GM21423 (cell line): ENCODE measurements around the gene SIX2.

Source experiments
- ATAC-seq: cut with Tn5 transposase; IDR thresholded peaks from one replicate; pipeline ENCODE4 v1.9.1; 2021; ENCODE audit warnings: mild to moderate bottlenecking, moderate library complexity; ENCODE audit not compliant: unreplicated experiment

SIX2 gene

DNA sequence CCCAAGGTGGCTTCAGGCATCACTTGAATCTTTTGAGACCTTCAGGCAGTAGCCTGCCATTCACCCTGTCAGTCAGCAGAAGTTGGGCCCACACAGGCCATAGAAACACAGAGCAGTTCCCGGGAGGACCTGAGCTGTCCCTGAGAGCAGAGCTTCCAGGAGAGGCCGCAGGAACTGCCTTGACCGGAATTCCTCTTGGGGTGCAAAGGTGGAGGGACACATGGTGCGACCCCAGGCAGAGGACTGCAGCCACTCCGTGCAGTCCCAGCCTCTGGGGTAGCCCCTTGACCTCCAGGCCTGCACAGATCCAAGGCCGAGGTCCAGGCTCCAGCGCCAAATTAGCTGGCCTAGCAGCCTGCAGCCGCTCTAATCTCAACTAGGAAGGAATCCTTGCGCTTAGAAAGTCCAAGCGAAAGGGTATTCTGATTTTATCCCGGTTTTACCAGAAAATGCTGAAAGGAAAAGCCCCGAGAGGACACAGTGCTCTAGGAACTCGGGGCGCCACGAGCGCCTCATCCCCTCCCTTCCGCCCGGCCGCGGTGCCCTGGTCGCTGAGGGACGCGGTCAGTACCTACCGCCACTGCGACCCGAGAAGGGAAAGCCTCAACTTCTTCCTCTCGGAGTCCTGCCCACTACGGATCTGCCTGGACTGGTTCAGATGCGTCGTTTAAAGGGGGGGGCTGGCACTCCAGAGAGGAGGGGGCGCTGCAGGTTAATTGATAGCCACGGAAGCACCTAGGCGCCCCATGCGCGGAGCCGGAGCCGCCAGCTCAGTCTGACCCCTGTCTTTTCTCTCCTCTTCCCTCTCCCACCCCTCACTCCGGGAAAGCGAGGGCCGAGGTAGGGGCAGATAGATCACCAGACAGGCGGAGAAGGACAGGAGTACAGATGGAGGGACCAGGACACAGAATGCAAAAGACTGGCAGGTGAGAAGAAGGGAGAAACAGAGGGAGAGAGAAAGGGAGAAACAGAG is 5.4 kb downstream of the SIX2 start:
- ATAC-seq = no peak

DNA sequence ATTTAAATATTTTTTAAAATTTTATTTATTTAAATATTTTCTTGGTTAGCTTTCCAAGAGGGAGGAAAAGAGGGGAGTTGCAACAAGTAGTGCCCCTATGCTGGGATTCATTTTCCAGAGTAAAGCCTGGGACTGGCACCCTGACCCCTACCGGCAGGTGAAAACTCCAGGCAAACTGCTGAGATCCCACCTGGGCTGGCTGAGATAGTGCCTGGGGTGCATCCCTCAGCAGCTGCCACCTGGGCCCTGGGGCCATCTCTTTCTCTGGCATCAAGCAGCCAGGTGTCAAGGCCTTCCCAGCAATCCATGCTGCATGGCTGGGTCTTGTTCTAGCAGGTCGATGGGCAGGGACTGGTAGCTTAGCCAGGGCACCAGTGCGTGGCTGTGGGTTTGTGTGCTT is 6.6 kb downstream of the SIX2 start:
- ATAC-seq = no peak

DNA sequence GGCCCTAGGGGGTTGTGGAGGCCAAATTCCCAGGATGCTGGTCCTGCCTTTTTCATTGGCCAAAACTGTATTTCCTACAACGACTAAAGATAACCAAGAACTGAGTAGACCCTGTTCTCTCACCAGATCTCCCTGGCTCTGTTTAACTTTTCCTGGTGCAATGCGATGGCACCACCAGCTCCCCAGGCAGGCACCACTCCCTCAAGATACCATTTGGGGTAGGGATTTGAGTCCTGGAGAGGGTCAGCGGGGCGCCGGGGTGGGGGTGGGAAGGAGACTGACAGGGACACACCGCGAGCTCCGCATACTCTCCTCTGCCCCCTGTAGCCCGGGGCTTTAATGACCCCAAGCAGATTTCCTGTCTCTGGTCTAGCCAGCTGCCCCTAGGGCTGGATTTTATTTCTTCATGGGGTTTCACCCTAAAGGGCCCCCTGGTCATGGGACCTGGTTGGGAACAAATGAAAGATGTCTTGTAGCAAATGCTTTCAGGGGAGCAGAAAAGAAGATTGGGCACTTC is 7.3 kb downstream of the SIX2 start:
- no peak for ATAC-seq

DNA sequence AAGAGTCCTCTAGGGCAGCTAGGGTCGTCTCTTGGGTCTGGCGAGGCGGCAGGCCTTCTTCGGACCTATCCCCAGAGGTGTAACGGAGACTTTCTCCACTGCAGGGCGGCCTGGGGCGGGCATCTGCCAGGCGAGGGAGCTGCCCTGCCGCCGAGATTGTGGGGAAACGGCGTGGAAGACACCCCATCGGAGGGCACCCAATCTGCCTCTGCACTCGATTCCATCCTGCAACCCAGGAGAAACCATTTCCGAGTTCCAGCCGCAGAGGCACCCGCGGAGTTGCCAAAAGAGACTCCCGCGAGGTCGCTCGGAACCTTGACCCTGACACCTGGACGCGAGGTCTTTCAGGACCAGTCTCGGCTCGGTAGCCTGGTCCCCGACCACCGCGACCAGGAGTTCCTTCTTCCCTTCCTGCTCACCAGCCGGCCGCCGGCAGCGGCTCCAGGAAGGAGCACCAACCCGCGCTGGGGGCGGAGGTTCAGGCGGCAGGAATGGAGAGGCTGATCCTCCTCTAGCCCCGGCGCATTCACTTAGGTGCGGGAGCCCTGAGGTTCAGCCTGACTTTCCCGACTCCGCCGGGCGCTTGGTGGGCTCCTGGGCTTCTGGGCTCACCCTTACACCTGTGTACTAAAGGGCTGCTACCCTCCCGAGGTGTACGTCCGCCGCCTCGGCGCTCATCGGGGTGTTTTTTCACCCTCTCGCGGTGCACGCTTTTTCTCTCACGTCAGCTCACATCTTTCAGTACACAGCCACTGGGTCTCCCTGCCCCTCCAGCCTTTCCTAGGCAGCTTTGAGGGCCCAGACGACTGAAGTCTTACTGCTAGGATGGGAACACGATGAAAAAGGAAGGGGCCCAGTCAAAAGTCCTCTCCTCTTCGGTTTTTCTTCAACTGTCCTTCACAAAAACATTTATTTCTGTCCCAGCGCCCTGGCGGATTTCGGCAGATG is 8.1 kb downstream of the SIX2 start:
- ATAC-seq = no peak

DNA sequence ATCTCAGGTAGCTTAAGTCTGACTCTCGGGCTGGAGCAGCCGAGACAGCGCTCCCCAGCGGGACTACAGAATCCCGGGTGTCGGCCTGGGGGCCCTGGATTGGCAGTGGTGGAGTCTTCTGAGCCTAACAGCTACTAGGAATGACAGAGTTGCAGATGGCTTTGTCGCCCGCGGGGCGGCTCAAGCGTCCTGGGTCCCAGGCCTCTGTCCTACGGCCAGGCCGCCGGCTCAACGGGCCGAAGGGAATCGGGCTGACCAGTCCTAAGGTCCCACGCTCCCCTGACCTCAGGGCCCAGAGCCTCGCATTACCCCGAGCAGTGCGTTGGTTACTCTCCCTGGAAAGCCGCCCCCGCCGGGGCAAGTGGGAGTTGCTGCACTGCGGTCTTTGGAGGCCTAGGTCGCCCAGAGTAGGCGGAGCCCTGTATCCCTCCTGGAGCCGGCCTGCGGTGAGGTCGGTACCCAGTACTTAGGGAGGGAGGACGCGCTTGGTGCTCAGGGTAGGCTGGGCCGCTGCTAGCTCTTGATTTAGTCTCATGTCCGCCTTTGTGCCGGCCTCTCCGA is 8.8 kb downstream of the SIX2 start:
- no peak for ATAC-seq

DNA sequence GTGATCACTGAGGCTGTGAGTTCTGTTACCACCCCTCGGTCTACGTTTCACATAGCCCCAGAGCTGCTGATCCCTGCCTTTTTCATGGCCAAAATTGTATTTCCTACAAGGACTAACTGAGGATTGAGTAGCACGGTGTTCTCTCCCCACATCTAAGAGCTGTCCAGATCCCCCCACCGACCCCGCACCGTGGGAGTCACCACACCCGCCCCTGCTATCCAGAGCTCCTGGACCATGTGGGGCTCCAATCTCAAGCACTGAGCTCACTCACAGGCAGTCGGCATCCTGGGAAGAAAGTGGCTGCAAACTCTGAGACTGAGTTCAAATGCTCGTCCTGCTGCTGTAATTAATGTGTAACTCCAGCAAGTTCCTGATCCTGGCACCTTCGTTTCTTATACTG is 9.7 kb downstream of the SIX2 start:
- no peak for ATAC-seq

DNA sequence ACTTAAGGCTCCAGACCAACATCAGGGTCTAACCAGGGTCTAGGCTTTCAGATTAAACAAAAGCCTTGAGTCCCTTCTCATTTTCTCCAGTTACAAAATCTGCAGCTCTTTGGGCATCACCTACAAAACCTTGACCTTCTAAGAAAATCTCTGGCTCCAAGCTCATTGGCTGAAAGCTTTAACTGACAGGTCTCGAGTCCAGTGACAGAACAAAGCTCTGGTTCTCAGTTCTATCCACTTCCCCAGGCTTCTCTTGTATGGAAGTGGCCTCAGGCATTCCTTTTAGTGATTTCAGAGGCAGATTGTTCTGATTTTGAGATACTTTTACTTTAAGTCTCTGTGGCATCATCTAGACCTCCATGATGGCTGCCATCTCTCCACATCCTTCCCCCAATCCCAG is 11.3 kb downstream of the SIX2 start:
- no peak for ATAC-seq

DNA sequence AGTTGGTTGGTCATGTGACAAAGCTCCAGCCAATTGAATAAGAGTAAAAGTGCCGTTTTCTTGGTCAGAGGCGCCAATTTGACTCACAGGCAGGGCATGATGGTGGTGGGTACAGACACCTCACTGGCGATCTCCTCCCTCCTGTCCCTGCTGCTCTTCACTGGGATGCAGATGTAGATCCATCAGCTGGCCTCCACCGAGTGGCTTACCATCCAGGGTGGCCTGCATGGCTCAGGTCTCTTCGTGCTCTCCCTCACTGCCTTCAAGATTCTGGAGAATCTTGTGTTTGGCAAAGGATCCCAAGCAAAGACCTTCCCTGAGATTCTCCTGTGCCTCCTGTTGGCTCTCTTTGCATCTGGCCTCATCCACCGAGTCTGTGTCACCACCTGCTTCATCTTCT is 12.9 kb downstream of the SIX2 start:
- ATAC-seq = no peak

DNA sequence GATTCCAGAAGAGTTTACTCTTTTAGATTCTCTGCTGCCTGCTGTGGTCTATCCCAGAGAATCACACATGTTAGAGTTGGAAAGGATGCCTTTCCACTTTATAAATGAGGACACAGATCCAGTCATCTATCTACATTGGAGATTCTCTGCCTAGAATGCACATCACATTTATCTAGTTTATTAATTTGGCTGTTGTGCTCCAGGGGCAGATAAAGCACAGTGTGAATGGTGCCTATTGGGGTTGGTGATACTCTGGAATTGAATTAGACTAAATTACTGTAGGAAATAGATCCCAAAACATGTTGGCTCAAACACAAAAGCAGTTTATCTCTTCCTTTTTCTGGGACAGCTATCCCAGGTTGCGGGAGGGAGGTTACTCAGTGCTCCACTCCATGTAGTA is 14.9 kb downstream of the SIX2 start:
- ATAC-seq = no peak

DNA sequence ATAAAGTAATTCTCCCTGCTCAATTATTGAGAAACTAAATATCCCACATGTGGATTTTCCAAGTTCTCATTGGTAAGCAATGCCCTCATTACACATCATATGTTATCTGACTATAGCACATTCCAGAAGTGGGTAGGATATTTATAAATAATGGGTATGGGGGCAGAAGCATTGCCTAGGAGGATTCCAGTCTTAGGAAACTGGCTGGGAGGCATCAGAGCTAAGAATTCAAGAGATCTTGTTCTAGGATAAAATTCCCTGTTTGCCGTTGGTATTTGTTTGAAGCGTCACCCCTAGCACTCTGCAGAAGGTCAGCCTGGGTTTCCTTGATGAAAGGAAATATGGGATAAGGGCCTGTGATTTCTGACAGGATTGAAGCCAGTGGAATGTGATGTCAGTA is 20.1 kb downstream of the SIX2 start:
- ATAC-seq = no peak

DNA sequence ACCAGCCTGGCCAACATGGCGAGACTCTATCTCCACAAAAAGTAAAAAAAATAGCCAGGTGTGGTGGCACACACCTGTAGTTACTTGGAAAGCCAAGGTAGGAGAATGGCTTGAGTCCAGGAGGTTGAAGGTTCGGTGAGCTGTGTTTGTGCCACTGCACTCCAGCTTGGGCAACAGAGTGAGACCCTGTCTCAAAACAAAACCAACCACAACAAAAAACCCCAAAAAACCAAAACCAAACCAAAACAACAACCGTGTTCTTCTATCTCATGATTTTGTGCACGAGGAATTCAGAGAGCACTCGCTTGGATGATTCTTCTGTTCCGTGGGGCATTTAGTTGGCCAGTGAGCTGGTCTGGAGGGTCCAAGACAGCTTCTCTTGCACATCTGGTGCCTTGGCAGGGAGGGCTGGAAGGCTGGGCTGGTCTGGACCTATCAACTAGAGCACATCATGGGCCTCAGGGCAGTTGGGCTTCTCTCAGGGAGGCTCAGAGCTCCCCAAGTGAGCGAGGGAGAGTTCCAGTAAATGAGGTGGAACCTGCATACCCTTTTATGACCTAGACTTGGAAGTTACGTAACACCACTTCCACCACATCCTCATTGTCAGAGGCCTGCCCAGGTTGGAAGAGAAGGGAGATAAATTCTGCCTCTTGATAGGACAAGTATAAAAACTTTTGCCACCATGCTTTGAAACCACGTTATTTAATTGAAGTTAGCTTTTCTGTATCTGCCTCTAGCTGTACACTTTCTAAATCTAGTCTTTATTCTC is 25.2 kb downstream of the SIX2 start:
- ATAC-seq = no peak

DNA sequence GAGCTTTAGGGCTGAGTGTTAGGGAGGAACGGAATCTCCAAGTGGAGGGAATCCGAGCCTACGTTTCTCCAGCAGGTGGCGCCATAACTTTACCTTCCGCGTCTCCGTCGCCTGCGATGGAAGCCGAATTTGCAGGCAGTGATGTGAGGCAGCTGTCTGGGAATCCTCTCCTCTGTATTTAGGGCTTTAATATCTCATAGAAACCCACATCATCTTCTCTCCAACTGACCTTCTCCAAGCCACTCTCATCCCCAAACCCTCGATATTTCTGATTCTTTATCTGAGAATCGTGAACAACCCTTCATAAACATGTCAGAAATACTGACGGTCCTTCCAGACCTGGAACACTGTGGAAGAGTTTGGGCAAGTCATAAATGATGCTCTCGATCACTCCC is 27.5 kb downstream of the SIX2 start:
- ATAC-seq = no peak

DNA sequence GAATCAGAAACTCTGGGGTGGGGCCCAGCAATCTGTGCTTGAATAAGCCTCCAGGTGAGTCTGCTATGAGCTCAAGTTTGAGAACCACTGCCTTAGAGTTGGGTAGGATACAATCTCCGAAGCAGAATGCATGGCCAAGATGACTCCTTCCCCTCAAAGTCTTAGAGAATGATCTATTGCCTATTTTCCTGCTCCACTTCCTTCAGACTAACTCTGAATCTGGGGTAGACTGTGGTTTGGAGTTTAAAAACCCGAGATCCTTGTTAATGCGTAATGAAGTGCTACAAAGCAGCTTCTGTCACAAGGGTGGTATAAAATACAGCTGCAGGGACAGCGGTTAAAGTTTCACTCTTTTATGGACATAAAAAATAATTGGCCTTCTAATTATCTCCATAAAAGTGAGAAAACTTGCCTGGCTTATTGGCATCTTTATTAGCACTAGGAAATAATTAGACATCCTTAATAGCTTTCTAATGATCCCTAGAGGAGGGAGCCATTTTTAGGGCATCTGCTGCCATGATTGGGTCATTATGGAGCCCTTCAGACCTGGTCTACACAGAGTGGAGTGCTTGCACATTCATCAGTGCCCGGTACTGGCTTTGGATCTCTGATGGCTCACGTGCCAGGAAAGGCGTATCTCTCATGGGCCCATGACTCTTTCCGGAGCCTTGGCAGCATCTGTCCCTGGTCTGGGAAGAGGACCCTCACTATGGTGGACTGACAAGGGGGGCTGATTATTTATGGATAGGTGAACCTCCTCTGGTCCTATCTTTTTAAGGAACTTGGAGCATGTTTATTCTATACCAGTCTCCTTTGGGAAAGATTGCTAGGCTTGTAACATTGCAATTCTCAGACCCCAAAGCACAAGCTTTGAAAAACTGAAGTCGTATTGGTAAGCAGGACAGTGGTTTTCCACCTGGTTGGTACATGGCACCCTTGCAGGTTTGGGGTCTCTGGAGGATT is 28.2 kb downstream of the SIX2 start:
- ATAC-seq = no peak

DNA sequence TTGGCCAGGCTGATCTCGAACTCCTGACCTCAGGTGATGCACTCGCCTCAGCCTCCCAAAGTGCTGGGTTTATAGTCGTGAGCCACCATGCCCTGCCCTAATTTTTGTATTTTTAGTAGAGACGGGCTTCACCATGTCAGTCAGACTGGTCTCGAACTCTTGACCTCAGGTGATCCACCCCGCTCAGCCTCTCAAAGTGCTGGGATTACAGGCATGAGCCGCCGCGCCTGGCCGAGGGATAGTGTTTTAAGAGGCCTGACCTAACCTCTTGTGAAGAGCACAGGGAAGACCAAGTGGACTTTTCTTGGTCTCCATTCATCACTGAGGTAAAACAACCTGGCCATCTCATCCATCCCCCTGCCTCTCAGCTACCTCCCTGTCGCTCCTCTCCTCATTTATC is 29.7 kb downstream of the SIX2 start:
- no peak for ATAC-seq

DNA sequence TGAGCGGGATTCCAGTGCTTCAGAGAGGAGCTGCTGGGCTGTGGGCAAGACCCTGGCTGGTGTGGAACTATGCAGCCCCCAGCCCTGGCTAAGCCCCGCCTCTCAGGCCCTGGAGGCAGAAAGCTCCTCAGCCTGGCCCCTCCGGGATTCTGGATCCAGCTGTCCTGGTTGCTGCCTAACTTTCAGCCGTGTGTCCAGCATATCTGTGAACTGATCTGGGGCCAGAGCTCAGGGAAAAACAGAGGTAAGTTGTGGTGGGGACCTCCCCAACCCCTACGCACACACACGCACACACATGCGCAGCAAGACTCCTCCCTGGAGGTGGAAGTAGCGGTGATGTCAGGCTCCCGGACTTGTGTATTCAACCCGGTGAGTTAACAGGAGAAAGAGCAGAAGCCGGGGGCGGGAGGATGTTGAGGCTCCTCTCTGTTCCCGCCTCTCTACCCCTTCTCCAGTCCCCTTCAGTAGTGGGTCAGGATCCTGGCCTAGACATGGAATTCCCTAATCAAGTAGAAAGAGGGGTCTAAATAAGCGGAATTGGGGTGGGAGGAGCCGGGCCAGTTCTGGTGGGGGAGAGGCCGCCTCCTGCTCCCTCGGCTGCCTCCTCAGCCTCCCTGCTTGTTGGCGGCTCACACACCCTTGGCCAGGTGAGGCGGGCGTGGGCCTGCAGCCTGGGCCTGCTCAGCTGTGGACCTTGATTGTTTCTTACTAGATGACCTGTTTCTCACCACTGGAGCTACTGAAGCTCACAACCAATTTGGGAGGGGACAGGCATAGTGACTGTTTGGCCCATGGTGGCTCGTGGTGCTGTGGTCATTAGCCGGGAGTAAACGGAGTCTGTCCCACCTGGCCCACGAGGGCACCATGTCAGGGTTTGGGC is 33.4 kb downstream of the SIX2 start:
- no peak for ATAC-seq

DNA sequence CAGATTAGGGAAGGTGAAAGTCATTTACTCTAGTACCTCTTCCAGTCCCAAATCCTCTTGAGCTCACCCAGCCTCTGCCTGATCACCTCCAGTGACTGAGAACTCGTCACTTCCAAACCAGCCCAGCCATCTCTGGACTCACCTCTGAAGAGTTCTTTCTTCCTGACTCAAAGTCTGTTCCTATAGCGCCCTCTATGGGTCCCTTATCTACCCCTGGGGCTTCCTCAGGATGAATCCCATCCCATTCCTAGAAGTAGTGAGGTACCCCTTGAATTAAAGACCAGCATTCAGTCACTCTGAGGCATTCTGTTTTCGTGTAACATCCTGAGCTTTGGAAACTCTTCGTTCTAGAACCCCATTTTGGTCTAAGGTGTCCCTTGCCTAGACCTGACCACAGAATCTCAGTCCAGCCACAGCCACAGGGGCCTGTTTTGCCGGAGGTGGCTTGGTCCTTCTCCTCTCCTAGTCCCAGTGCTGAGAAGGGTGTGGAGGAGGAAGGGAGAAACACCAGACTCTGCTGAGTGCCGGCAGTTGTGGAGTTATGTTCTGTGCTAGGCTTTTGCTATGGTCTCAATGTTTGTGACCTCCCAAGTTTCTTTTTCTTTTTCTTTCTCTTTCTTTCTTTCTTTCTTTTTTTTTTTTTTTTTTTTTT is 35.1 kb downstream of the SIX2 start:
- ATAC-seq = no peak

DNA sequence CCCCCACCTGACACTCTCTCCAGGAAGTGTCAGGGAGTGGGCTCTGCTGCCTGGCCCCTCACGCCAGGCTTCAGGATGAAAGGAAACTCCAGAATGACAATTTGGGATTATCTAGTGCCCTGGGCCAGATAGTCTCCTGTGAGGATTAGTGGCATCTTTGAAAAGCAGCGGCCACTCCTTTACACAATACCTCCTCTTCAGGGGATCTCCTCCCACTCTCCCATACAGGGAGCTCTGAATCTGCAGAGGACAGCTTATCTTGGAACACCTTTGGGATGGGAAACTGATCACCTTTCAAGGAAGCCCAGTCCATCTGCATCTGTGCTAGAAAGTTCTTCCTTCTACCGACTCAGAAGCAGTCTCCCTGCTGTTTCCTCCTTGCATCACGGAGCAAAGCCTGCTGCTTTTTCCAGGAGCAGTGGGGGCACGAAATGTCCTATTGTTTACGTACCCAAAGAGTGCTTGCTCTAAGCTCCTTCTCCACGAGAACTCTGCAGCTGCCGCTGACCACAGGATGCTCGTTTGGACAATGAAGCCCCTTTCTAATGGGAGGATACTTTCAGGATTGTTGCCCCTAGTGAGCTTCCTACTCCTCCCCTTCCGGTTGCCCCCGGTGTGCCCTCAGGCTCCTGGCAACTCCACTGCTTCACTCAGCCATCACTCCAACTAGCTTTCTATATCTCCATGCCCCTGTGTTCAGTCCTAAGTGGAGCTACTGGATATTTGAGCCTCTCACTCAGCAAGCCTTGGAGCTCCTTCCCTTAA is 36.3 kb downstream of the SIX2 start:
- no peak for ATAC-seq
